Stomach (tissue), 4 donors: ENCODE results near the gene UBE2I.

ENCODE experiments used
- POLR2A ChIP-seq, 4 donors: fragments of 450-650 bp; IDR thresholded peaks; one replicate each; pipeline ENCODE4 v1.6.1; 2016; ENCODE audit warnings: antibody characterized with exemption in 4 of 4, control low read depth in 2 of 4, mild to moderate bottlenecking in 1 of 4, moderate library complexity in 1 of 4
- POLR2AphosphoS5 ChIP-seq, 3 donors: sonication (generic); formaldehyde crosslinking; IDR thresholded peaks; one replicate each; pipeline ENCODE4 v1.6.1; 2016; ENCODE audit warnings: antibody characterized with exemption in 3 of 3
- TF ChIP-seq, protein P1 (sequence below), 7 experiments: fragments of 450-650 bp in 4 of 7; fragments of 200-600 bp in 3 of 7; sonication (generic) in 3 of 7; IDR thresholded peaks; one replicate each; pipeline ENCODE4 v1.5.1; 2016 to 2019; ENCODE audit warnings: antibody characterized with exemption in 7 of 7, control low read depth in 2 of 7, mild to moderate bottlenecking in 1 of 7

DNA sequence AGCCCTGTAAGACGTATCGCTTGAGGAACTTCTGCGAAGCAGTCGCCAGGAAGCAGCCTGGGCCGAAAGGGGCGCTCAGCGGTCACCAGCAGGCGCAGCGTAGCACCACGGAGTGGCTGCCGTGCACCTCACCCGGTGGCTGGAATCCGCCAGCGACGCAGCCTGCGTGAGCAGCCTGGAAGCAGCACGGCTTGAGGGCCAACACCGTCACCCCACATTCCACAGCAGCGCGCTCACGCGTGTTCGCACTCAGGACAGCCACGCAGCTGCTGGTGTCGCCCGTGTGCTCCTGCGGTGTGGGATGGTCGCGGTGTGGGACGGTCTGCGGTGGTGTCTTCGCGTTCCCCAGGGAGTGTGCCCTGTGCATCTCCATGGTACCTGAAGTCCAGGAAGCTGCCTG, 9.6 kb downstream of the UBE2I start:
- TF ChIP-seq, protein P1, sequence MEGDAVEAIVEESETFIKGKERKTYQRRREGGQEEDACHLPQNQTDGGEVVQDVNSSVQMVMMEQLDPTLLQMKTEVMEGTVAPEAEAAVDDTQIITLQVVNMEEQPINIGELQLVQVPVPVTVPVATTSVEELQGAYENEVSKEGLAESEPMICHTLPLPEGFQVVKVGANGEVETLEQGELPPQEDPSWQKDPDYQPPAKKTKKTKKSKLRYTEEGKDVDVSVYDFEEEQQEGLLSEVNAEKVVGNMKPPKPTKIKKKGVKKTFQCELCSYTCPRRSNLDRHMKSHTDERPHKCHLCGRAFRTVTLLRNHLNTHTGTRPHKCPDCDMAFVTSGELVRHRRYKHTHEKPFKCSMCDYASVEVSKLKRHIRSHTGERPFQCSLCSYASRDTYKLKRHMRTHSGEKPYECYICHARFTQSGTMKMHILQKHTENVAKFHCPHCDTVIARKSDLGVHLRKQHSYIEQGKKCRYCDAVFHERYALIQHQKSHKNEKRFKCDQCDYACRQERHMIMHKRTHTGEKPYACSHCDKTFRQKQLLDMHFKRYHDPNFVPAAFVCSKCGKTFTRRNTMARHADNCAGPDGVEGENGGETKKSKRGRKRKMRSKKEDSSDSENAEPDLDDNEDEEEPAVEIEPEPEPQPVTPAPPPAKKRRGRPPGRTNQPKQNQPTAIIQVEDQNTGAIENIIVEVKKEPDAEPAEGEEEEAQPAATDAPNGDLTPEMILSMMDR (IDR thresholded peaks at IDR 0.05), result no peak
- TF ChIP-seq POLR2A (IDR thresholded peaks at IDR 0.05), result no peak
- TF ChIP-seq POLR2AphosphoS5 (IDR thresholded peaks at IDR 0.05), result no peak
